ENCODE measurements around the gene DIS3L. TPM values are rescaled to one million over a fixed set of nuclear protein-coding genes. Genes with fewer than 3 reads are reported as not detected.
"Not testable (repeated sequence)": the region's sequence is repeated elsewhere in the genome, so short reads cannot be mapped to it uniquely, and the experiment has no call there.

DIS3L gene
- 25.6 and 41.8 TPM in 2 replicates for total RNA-seq (ENCODE audit: low replicate concordance)

DNA sequence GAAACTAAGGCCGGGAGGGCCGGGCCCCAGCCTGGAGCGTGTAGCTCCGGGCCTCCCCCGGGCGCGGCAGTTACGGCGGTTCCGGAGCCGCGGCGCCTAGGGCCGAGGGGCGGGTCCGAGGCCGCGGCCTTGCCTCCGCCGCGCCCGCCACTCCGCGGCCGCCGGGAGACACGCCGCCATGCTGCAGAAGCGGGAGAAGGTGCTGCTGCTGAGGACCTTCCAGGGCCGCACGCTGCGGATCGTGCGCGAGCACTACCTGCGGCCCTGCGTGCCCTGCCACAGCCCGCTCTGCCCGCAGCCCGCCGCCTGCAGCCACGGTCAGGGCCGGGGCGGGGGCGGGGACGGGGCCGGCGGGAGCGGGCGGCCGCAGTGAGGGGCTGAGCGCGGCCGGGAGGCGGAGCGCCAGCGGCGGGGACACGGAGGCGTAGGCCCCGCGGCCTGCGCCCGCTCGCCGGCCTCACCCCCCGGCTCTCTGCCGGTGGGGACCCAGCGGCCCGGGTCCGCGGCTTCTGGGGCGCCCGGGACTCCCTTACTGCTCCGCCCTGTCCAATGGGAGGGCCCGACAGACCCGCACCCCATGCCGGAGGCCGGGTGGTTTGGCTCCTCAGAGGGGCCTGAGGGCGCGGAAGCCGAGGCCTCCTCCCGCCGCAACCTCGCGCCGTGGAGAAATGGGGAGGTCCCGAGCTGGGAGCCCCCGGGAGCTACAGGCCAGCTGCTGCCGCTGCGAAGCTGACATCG, at the start of gene DIS3L:
Gene DIS3L (plus strand): TSS at position 150 of the 738 bp plus-strand sequence. CDS start 29 bp downstream, at position 179.
- TF ChIP-seq, protein P1, sequence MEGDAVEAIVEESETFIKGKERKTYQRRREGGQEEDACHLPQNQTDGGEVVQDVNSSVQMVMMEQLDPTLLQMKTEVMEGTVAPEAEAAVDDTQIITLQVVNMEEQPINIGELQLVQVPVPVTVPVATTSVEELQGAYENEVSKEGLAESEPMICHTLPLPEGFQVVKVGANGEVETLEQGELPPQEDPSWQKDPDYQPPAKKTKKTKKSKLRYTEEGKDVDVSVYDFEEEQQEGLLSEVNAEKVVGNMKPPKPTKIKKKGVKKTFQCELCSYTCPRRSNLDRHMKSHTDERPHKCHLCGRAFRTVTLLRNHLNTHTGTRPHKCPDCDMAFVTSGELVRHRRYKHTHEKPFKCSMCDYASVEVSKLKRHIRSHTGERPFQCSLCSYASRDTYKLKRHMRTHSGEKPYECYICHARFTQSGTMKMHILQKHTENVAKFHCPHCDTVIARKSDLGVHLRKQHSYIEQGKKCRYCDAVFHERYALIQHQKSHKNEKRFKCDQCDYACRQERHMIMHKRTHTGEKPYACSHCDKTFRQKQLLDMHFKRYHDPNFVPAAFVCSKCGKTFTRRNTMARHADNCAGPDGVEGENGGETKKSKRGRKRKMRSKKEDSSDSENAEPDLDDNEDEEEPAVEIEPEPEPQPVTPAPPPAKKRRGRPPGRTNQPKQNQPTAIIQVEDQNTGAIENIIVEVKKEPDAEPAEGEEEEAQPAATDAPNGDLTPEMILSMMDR (IDR thresholded peaks at IDR 0.05; ENCODE audit: insufficient read depth, low read length), result no peak
- DNase-seq (ENCODE audit: low read depth), result peak; percentile 30
- H3K4me3 ChIP-seq (ENCODE audit: low read depth, low read length), result peak within 1 kb of the TSS; percentile 74

DNA sequence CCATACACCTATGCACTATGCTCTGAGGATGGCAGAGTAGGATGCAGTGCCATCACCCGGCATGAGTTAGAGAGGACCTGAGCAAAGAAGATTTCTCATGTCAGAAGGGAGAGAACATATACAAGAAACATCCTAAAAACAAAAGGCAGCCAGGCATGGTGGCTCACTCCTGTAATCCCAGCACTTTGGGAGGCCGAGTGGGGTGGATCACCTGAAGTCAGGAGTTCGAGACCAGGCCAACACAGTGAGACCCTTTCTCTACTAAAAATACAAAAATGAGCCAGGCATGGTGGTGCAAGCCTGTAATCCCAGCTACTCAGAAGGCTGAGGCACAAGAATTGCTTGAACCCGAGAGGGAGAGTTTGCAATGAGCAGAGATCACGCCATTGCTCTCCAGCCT, 47.5 kb upstream of the DIS3L start:
- not testable (repeated sequence) for H3K4me3 ChIP-seq (ENCODE audit: low read depth, low read length); DNase-seq (ENCODE audit: low read depth)

DNA sequence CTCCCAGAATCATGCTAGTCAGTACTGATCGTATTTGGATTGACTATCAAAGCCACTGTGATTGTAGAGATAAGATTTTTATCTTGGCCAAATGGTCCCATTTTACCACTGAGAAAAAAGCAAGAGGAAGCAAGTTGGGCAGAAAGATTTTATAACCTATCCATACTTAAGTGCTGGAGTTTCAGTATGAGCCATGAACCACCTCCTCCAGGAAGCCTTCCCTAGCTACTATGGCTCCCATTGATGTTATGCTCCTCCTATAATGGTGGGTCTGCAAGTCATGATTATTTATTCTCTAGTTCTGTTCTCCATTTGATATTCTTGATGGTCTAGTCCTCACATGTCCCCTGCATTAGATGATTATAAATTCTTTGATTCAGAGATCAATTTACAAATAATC, 46.4 kb upstream of the DIS3L start:
- no peak for DNase-seq (ENCODE audit: low read depth)
- TF ChIP-seq, protein P1 (IDR thresholded peaks at IDR 0.05; ENCODE audit: insufficient read depth, low read length), result no peak
- no peak overlapping the region for H3K4me3 ChIP-seq (ENCODE audit: low read depth, low read length)

DNA sequence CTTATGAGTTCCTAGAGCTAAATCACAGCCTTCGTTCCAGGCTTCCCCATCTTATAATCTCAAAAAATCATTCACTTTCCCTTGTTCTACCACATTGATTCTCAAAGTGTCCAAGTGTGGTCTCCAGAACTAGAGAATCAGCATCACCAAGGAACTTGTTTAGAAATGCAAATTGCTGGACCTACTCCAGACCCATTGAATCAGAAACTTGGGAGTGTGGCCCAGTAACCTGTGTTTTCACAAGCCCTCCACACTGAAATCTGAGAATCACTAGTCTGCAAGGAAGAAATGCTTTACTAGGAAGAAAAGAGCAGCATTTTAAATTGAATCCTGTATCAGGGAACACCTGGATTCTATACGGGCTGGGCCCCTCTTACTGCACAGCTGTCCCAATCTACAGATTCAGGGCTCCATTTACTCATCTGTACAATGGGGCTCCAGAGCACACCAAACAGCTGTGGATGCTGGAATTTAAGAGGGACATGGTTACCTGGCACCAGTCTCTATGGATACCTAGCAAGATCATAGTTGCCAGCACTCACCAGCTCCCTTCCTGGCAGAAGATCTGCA, 43.7 kb upstream of the DIS3L start:
- TF ChIP-seq, protein P1 (IDR thresholded peaks at IDR 0.05; ENCODE audit: insufficient read depth, low read length), result no peak
- peak; percentile 5 for DNase-seq (ENCODE audit: low read depth)
- no peak overlapping the region for H3K4me3 ChIP-seq (ENCODE audit: low read depth, low read length)

DNA sequence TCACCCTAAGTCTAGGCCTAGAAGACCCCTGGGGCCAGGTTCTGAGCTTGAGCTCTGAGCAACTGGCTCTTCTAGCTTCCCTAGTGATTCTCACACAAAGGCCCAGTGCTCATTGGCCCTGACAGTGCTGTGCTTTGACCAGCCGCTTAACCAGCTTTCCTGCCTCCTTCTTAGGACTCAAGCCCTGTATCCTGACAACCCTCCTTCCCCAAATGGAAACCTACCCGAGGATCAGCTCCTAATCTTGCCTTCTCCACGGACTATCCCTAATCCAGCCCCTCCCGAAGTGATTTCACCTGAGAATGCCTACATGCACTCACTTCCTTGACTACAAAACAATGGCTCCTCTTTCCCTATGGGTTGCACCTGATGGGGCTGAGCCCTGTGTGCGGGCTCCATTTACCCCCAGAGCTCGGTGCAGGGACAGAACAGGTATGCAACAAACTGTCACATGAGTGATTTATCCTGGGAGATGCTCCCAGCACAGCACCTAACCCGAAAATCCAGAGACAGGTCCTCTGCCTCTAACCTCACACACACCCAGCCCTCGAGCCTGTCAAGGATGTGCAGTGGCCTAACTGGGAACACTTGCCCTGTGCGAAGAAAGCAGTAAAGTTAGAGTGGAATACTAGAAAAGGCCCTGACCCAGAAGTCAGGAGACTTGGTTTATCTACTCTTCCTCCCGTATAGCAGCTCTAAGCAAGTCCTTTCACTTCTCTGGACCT, 42.1 kb upstream of the DIS3L start:
- TF ChIP-seq, protein P1 (IDR thresholded peaks at IDR 0.05; ENCODE audit: insufficient read depth, low read length), result no peak
- no peak overlapping the region for H3K4me3 ChIP-seq (ENCODE audit: low read depth, low read length)
- DNase-seq (ENCODE audit: low read depth), result no peak

DNA sequence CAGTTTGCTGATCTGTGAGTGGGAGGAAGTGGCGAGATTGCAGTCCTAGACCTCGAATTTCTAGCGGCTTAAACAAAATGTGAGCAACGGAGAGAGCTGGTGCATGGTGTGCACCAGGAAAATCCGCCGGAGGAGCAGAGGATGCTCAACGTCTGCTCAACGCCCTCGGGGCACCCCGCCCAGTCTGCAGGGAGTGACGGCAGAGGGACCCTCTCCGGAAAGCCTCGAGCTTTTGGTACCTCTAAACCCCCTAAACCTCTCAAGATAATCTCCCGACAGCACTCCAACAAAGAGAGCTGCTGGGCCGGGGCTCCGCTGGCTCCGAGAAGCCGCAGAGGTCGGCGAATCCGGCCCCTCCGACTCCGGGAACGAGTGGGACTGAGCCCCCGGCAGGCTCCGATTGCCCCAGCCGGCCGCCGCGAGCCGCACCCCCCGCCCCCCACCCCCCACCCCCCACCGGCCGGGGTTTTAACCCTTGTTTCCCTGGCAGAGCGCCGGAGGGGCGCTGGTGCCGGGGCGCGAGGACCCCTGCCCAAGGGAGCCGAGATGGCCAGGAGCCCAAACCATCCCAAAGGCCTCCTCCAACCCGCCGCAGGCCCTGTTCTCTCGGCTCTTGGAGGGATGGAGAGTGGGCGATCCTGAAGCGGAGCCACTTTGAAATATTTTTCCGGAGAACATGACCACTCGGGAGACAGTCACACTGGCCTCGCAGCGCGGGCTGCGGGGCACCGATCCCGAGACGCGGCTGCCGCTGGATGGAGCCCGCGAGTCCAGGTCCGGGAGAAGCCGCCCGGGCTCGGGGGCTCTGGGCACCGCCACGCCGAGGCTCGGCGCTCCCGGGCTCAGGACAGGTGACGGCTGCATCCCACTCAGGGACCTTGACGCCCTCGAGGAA, 41.3 kb upstream of the DIS3L start:
- TF ChIP-seq, protein P1 (IDR thresholded peaks at IDR 0.05; ENCODE audit: insufficient read depth, low read length), result peak; percentile 66
- peak; percentile 26 for DNase-seq (ENCODE audit: low read depth)
- H3K4me3 ChIP-seq (ENCODE audit: low read depth, low read length), result peak overlapping the region; percentile 55
